Upper lobe of left lung (tissue), 4 donors: Measurements from ENCODE around the gene APAF1.

Experiments used
- CTCF ChIP-seq, 6 experiments: fragments of 450-650 bp in 4 of 6; fragments of 200-600 bp in 2 of 6; sonication (generic) in 2 of 6; IDR thresholded peaks; one replicate each; pipeline ENCODE4 v1.5.1; 2016 to 2019; ENCODE audit warnings: antibody characterized with exemption in 6 of 6
- EP300 ChIP-seq, 4 donors: sonication (generic); formaldehyde crosslinking; IDR thresholded peaks; one replicate each; pipeline ENCODE4 v1.5.1; 2017; ENCODE audit warnings: antibody characterized with exemption in 4 of 4, control low read depth in 2 of 4
- POLR2A ChIP-seq, 4 donors: fragments of 450-650 bp; IDR thresholded peaks; one replicate each; pipeline ENCODE4 v1.5.1; 2016 to 2017; ENCODE audit warnings: antibody characterized with exemption in 4 of 4, mild to moderate bottlenecking in 2 of 4
- POLR2AphosphoS5 ChIP-seq, 2 donors: sonication (generic); formaldehyde crosslinking; IDR thresholded peaks; one replicate each; pipeline ENCODE4 v1.5.1; 2017; ENCODE audit warnings: antibody characterized with exemption in 2 of 2

GRCh38 chr12:98696036-98696646, 51.1 kb downstream of the APAF1 start:
- no peak for TF ChIP-seq CTCF (IDR thresholded peaks at IDR 0.05)
- TF ChIP-seq POLR2A (IDR thresholded peaks at IDR 0.05) = no peak
- no peak for TF ChIP-seq EP300 (IDR thresholded peaks at IDR 0.05)
- no peak for TF ChIP-seq POLR2AphosphoS5 (IDR thresholded peaks at IDR 0.05)
